ENCODE results near the gene SUN5.

DNA sequence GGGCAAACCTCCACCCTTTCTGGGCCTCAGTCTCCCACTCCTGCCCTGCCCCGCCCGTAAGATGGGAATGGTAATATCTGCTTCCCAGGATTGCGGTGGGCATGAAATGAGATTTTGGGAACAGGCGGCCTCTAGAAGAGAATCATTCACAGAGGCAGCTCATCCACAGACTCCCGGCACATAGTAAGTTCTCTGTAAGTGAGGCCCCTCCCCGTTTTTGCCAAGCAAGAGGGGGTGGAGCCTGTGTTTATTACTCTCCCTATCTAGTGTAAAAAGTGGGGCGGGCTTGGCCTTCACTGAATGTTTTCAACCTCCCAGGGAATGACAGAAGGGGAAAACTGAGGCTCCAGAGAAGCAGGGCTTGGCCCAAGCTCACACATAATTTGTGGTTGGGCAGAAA lies 20.0 kb downstream of the SUN5 start:
- TF ChIP-seq, protein P1, sequence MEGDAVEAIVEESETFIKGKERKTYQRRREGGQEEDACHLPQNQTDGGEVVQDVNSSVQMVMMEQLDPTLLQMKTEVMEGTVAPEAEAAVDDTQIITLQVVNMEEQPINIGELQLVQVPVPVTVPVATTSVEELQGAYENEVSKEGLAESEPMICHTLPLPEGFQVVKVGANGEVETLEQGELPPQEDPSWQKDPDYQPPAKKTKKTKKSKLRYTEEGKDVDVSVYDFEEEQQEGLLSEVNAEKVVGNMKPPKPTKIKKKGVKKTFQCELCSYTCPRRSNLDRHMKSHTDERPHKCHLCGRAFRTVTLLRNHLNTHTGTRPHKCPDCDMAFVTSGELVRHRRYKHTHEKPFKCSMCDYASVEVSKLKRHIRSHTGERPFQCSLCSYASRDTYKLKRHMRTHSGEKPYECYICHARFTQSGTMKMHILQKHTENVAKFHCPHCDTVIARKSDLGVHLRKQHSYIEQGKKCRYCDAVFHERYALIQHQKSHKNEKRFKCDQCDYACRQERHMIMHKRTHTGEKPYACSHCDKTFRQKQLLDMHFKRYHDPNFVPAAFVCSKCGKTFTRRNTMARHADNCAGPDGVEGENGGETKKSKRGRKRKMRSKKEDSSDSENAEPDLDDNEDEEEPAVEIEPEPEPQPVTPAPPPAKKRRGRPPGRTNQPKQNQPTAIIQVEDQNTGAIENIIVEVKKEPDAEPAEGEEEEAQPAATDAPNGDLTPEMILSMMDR (IDR thresholded peaks at IDR 0.05), result no peak
- TF ChIP-seq POLR2A (IDR thresholded peaks at IDR 0.05), result no peak
